GM23338 (cell line): Measurements from ENCODE around the gene RUSC1. TPM values are rescaled to one million over a fixed set of nuclear protein-coding genes. Genes with fewer than 3 reads are reported as not detected.
A peak's percentile ranks its signal among the peaks of the same experiment; 100 is the strongest.

ENCODE experiments used
- ATAC-seq: fragments of 200-7000 bp; cut with Tn5 transposase; 3 replicates; pipeline ENCODE4 v1.9.1; 2020
- DNase-seq: peaks from one replicate; pipeline ENCODE4 v3.0.0-alpha.2; 2015; ENCODE audit warnings: low spot score
- H2AFZ ChIP-seq: fragments of 200-600 bp; sonication (generic); 2 replicates; pipeline ENCODE4 v1.8.0; 2016; ENCODE audit warnings: antibody characterized with exemption, mild to moderate bottlenecking, moderate library complexity
- H3F3A ChIP-seq: fragments of 200-600 bp; sonication (generic); replicated peaks from 2 replicates; pipeline ENCODE4 v1.8.0; 2017; ENCODE audit warnings: antibody characterized with exemption, mixed run types, low read depth
- H3K27ac ChIP-seq: fragments of 200-600 bp; sonication (generic); 2 replicates; pipeline ENCODE4 v1.6.1; 2016; ENCODE audit warnings: low read depth
- H3K27me3 ChIP-seq: fragments of 200-600 bp; sonication (generic); 2 replicates; pipeline ENCODE4 v1.8.0; 2016; ENCODE audit warnings: mild to moderate bottlenecking, mixed run types, moderate library complexity; ENCODE audit not compliant: insufficient read depth
- H3K36me3 ChIP-seq: fragments of 200-600 bp; sonication (generic); 2 replicates; pipeline ENCODE4 v1.8.0; 2016; ENCODE audit warnings: mild to moderate bottlenecking; ENCODE audit not compliant: insufficient read depth
- H3K4me1 ChIP-seq: fragments of 200-600 bp; sonication (generic); 2 replicates; pipeline ENCODE4 v1.8.0; 2016; ENCODE audit warnings: mild to moderate bottlenecking, moderate library complexity; ENCODE audit not compliant: insufficient read depth
- H3K4me2 ChIP-seq: fragments of 200-600 bp; sonication (generic); 2 replicates; pipeline ENCODE4 v1.7.1; 2017; ENCODE audit warnings: mixed run types
- H3K4me3 ChIP-seq: fragments of 200-600 bp; sonication (generic); 2 replicates; pipeline ENCODE4 v1.6.1; 2016; ENCODE audit warnings: mixed run types
- H3K79me2 ChIP-seq: fragments of 200-600 bp; sonication (generic); replicated peaks from 2 replicates; pipeline ENCODE4 v1.8.0; 2017; ENCODE audit warnings: mild to moderate bottlenecking; ENCODE audit not compliant: insufficient read depth
- H3K9me2 ChIP-seq: fragments of 200-600 bp; sonication (generic); 2 replicates; pipeline ENCODE4 v1.8.0; 2017; ENCODE audit not compliant: insufficient read depth
- H4K20me1 ChIP-seq: fragments of 200-600 bp; sonication (generic); replicated peaks from 2 replicates; pipeline ENCODE4 v1.8.0; 2017; ENCODE audit warnings: mild to moderate bottlenecking; ENCODE audit not compliant: insufficient read depth
- H3K27ac Mint-ChIP-seq: 2 replicates; pipeline ENCODE4 v1.8.0; 2020; ENCODE audit warnings: inconsistent platforms, mild to moderate bottlenecking, moderate library complexity, mixed read lengths
- H3K27me3 Mint-ChIP-seq: 3 replicates; pipeline ENCODE4 v1.8.0; 2022; ENCODE audit warnings: low read depth, mild to moderate bottlenecking, moderate library complexity, mixed read lengths, inconsistent platforms; ENCODE audit not compliant: insufficient read depth, poor library complexity
- H3K36me3 Mint-ChIP-seq: 3 replicates; pipeline ENCODE4 v1.8.0; 2021; ENCODE audit warnings: low read depth, mild to moderate bottlenecking, inconsistent platforms, moderate library complexity, mixed read lengths
- H3K4me1 Mint-ChIP-seq: 3 replicates; pipeline ENCODE4 v1.8.0; 2020; ENCODE audit warnings: mild to moderate bottlenecking, inconsistent platforms, mixed read lengths
- H3K4me3 Mint-ChIP-seq: 3 replicates; pipeline ENCODE4 v1.8.0; 2021; ENCODE audit warnings: moderate library complexity, mild to moderate bottlenecking, inconsistent platforms, mixed read lengths
- H3K9me3 Mint-ChIP-seq: 3 replicates; pipeline ENCODE4 v1.8.0; 2020; ENCODE audit warnings: moderate library complexity, mild to moderate bottlenecking, inconsistent platforms, mixed read lengths
- ETS1 ChIP-seq: IDR thresholded peaks from 2 replicates; pipeline ENCODE4 v1.6.1; 2016; ENCODE audit warnings: antibody characterized with exemption
- POLR2AphosphoS5 ChIP-seq: IDR thresholded peaks from 2 replicates; pipeline ENCODE4 v1.6.1; 2016; ENCODE audit warnings: antibody characterized with exemption, low read depth
- ZNF114 ChIP-seq: fragments of 250-450 bp; sonication (Bioruptor Pico); IDR thresholded peaks from 2 replicates; pipeline ENCODE4 v1.5.0; 2020; ENCODE audit warnings: mild to moderate bottlenecking, moderate library complexity
- ZNF331 ChIP-seq: fragments of 250-450 bp; sonication (Bioruptor Pico); IDR thresholded peaks from 2 replicates; pipeline ENCODE4 v1.5.0; 2020; ENCODE audit warnings: low read depth, mild to moderate bottlenecking, moderate library complexity
- polyA plus RNA-seq: library from polyadenylated mRNA; unstranded; fragments of >200 nt; fragmentation: Nextera tagmentation; extraction: Ambion mirVana; gene quantifications from 2 replicates; pipeline ENCODE4 v1.2.1, GENCODE V29; 2016
- total RNA-seq: library from RNA; depleted of rRNA; stranded (reverse); fragments of >200 nt; shearing (Covaris generic); gene quantifications from 2 replicates; pipeline ENCODE4 v1.2.3, GENCODE V29; 2014
- TF ChIP-seq, protein P1 (sequence below): fragments of 250-450 bp; sonication (Bioruptor Pico); IDR thresholded peaks from 2 replicates; pipeline ENCODE4 v1.5.0; 2020; ENCODE audit warnings: mild to moderate bottlenecking, moderate library complexity
- TF ChIP-seq, protein P2 (sequence below): IDR thresholded peaks from one replicate; pipeline ENCODE4 v1.6.1; 2018; ENCODE audit warnings: antibody characterized with exemption; ENCODE audit not compliant: unreplicated experiment

RUSC1 gene
- total and polyA plus RNA-seq, 2 experiments from 2014 or later = 53.4 to 87.7 TPM

DNA sequence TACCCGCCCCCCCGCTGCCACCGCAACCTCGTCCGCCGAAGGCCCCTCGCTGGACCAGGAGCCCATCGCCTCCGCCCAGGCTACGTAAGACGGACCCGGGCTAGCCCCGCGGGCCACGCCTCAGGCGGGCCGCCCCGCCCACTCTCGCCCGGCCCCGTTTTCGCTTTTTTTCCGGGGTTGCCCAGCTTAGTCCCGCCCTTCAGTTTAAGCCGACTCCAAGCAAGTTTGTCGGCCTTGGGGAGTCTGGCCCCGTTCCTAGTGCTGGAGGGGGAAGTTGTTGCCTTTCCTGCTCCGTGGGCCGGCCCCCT is 3.0 kb downstream of the RUSC1 start (continued):
- TF ChIP-seq, protein P1, sequence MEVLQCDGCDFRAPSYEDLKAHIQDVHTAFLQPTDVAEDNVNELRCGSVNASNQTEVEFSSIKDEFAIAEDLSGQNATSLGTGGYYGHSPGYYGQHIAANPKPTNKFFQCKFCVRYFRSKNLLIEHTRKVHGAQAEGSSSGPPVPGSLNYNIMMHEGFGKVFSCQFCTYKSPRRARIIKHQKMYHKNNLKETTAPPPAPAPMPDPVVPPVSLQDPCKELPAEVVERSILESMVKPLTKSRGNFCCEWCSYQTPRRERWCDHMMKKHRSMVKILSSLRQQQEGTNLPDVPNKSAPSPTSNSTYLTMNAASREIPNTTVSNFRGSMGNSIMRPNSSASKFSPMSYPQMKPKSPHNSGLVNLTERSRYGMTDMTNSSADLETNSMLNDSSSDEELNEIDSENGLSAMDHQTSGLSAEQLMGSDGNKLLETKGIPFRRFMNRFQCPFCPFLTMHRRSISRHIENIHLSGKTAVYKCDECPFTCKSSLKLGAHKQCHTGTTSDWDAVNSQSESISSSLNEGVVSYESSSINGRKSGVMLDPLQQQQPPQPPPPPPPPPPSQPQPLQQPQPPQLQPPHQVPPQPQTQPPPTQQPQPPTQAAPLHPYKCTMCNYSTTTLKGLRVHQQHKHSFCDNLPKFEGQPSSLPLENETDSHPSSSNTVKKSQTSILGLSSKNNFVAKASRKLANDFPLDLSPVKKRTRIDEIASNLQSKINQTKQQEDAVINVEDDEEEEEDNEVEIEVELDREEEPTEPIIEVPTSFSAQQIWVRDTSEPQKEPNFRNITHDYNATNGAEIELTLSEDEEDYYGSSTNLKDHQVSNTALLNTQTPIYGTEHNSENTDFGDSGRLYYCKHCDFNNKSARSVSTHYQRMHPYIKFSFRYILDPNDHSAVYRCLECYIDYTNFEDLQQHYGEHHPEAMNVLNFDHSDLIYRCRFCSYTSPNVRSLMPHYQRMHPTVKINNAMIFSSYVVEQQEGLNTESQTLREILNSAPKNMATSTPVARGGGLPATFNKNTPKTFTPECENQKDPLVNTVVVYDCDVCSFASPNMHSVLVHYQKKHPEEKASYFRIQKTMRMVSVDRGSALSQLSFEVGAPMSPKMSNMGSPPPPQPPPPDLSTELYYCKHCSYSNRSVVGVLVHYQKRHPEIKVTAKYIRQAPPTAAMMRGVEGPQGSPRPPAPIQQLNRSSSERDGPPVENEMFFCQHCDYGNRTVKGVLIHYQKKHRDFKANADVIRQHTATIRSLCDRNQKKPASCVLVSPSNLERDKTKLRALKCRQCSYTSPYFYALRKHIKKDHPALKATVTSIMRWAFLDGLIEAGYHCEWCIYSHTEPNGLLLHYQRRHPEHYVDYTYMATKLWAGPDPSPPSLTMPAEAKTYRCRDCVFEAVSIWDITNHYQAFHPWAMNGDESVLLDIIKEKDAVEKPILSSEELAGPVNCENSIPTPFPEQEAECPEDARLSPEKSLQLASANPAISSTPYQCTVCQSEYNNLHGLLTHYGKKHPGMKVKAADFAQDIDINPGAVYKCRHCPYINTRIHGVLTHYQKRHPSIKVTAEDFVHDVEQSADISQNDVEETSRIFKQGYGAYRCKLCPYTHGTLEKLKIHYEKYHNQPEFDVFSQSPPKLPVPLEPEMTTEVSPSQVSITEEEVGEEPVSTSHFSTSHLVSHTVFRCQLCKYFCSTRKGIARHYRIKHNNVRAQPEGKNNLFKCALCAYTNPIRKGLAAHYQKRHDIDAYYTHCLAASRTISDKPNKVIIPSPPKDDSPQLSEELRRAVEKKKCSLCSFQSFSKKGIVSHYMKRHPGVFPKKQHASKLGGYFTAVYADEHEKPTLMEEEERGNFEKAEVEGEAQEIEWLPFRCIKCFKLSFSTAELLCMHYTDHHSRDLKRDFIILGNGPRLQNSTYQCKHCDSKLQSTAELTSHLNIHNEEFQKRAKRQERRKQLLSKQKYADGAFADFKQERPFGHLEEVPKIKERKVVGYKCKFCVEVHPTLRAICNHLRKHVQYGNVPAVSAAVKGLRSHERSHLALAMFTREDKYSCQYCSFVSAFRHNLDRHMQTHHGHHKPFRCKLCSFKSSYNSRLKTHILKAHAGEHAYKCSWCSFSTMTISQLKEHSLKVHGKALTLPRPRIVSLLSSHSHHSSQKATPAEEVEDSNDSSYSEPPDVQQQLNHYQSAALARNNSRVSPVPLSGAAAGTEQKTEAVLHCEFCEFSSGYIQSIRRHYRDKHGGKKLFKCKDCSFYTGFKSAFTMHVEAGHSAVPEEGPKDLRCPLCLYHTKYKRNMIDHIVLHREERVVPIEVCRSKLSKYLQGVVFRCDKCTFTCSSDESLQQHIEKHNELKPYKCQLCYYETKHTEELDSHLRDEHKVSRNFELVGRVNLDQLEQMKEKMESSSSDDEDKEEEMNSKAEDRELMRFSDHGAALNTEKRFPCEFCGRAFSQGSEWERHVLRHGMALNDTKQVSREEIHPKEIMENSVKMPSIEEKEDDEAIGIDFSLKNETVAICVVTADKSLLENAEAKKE (CRISPR knock-in tag) = no peak
- no peak for TF ChIP-seq ZNF114 (CRISPR knock-in tag)

- no peaks in the 10 kb centered on the region for H3K9me3 Mint-ChIP-seq
- H3K36me3 Mint-ChIP-seq = peaks cover 22% of the 10 kb centered on the region
- peaks cover 37% of the 10 kb centered on the region for H3K4me1 Mint-ChIP-seq
- Histone ChIP-seq H3K9me2 (no peaks in the 10 kb centered on the region), H3K27me3 (peaks cover 7% of the 10 kb centered on the region), H3K4me1 (peaks cover 24% of the 10 kb centered on the region), H4K20me1 (no peaks in the 10 kb centered on the region; the same call in none of the 2 replicates), H2AFZ (peak overlapping the region; percentile 96), H3K27ac (peak overlapping the region; percentile 96), H3K4me3 (peak overlapping the region; percentile 99), H3K79me2 (0 out of 2 replicates have a peak, but pooled peaks cover 5% of the 10 kb centered on the region), H3K4me2 (peak overlapping the region; percentile 99), H3F3A (peaks cover 32% of the 10 kb centered on the region), H3K36me3 (peaks cover 18% of the 10 kb centered on the region)
- DNase-seq (peak; percentile 97), ATAC-seq (peak; percentile 66)
- H3K27ac Mint-ChIP-seq = peak overlapping the region; percentile 75; the same call in 1 of the 2 replicates
- no peak for TF ChIP-seq ZNF331
- TF ChIP-seq POLR2AphosphoS5 = peak; percentile 85
- TF ChIP-seq, protein P2, sequence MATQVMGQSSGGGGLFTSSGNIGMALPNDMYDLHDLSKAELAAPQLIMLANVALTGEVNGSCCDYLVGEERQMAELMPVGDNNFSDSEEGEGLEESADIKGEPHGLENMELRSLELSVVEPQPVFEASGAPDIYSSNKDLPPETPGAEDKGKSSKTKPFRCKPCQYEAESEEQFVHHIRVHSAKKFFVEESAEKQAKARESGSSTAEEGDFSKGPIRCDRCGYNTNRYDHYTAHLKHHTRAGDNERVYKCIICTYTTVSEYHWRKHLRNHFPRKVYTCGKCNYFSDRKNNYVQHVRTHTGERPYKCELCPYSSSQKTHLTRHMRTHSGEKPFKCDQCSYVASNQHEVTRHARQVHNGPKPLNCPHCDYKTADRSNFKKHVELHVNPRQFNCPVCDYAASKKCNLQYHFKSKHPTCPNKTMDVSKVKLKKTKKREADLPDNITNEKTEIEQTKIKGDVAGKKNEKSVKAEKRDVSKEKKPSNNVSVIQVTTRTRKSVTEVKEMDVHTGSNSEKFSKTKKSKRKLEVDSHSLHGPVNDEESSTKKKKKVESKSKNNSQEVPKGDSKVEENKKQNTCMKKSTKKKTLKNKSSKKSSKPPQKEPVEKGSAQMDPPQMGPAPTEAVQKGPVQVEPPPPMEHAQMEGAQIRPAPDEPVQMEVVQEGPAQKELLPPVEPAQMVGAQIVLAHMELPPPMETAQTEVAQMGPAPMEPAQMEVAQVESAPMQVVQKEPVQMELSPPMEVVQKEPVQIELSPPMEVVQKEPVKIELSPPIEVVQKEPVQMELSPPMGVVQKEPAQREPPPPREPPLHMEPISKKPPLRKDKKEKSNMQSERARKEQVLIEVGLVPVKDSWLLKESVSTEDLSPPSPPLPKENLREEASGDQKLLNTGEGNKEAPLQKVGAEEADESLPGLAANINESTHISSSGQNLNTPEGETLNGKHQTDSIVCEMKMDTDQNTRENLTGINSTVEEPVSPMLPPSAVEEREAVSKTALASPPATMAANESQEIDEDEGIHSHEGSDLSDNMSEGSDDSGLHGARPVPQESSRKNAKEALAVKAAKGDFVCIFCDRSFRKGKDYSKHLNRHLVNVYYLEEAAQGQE = peak; percentile 7
- TF ChIP-seq ETS1 = peak; percentile 27; the same call in 1 of the 2 replicates
- peak overlapping the region; percentile 95 for H3K4me3 Mint-ChIP-seq
- H3K27me3 Mint-ChIP-seq = peaks cover 18% of the 10 kb centered on the region
These were observed 3.5 kb downstream of the RUSC1 start for GRCh38 chr1:155324037-155324716.
